NK-92 (cell line): Measurements from ENCODE around the gene KLHDC1.
"Not testable (repeated sequence)": the region's sequence is repeated elsewhere in the genome, so short reads cannot be mapped to it uniquely, and the experiment has no call there.

ENCODE experiments used
- DNase-seq: peaks from one replicate; lab custom pipeline; 2025; ENCODE audit not compliant: unreplicated experiment; lab: John Stamatoyannopoulos, UW

The KLHDC1 gene

GRCh38 chr14:49721733-49722435, 29.0 kb downstream of the KLHDC1 start:
- DNase-seq = not testable (repeated sequence)

DNA sequence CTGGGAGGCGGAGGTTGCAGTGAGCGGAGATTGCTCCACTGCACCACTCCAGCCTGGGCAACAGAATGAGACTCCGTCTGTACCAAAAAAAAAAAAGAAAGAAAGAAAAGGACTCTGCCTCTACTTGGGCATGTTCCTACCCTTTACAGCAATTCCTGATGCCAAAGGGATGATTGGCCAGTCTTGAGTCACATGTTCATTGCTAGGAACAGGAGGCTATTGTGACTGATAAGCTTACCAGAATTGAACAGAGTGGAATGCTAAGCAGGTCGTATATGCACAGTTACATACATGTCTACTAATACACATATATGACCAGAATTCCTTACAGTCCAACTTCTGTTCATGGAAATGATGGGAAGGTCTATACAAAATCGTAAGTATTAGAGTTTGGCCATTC, 34.3 kb downstream of the KLHDC1 start:
- DNase-seq = no peak

GRCh38 chr14:49732896-49733295, 40.0 kb downstream of the KLHDC1 start:
- no peak for DNase-seq

- no peak for DNase-seq
These were observed 40.9 kb downstream of the KLHDC1 start for GRCh38 chr14:49733836-49734235.

- DNase-seq = not testable (repeated sequence)
These were observed 42.7 kb downstream of the KLHDC1 start for GRCh38 chr14:49735669-49736068.

DNA sequence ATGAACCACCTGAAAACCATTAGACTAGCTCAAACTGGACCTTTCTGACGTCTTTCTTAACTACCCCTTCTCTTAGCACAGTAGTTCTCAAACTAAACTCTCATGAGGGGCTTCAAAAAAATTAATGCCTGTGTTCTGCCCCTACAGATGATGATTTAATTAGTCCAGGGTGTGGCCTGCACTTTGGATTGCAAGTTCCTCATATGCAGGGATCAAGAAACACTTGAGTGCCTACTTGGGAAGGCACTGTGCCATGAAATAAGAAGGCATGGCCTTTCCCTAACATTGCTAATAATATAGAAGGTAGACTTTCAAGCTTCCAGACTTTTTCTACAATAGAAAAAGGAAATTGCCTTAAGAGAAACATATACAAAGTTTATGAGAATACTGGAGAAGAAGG, 52.3 kb downstream of the KLHDC1 start:
- no peak for DNase-seq

DNA sequence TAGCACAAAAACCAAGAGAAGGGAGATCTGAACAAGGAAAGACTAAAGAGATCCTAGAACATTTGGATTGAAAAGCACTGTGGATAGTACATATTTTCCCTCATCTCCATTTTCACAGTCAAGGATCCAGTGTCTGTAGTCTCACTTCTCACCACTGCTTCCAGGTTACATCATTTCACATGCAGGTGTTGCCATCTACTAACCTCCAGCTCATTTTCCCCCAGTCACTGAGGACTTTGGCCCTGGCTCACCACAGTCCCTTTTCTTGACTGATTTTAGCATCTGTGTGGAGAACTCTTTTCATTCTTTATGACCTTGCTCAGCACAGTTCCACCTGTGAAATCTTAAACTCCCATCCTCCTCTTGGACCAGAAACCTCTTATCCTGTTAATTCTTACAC, 53.6 kb downstream of the KLHDC1 start:
- not testable (repeated sequence) for DNase-seq

DNA sequence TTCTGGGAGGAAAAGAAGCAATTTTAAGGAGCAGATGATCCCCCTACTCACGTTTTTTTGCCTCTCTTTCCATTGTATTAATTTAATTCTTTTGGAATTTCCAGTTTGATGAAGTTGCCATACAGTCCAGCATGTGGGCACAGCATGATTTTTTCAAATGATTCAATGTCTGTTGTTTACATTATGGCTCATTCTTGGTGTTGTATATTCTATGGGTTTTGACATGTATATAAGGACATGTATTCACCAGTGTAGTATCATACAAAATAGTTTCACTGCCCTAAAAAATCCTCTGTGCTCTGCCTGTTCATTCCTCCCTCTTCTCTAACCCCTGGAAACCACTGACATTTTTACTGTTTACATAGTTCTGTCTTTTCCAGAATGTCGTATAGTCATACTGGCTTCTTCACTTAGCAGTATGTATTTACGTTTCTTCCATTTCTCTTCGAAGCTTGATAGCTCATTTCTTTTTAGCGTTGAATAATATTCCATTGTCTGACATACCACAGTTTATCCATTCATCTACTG, 61.7 kb downstream of the KLHDC1 start:
- no peak for DNase-seq

GRCh38 chr14:49755378-49755777, 62.5 kb downstream of the KLHDC1 start:
- DNase-seq = no peak

DNA sequence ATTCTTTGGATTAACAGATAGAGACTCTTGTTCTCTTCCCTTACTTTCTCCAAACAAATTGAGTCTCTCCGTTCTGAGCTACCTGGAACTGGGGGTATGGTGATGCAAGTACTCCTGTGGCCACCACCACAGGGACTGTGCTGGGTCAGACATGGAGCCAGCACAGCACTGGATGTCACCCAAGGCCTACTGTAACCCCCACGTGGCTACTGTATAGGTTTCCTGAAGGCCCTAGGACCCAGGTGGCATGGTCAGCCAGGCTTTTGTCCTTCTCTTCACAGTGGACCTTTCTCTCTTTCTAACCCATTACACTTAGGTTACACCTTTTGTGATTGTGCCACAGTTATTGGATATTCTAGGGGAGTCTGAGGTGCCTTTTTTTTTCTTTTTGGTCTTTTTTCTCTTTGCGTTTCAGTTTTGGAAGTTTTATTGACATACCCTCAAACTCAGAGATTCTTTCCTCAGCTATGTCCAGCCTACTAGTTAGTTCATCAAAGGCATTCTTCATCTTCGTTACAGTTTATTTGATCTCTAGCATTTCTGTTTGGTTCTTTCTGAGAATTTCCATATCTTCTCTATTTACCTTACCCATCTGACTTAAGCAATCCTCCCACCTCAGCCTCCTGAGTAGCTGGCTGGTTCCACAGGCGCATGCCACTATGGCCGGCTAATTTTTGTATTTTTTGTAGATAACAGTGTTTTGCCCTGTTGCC, 69.1 kb downstream of the KLHDC1 start:
- no peak for DNase-seq

DNA sequence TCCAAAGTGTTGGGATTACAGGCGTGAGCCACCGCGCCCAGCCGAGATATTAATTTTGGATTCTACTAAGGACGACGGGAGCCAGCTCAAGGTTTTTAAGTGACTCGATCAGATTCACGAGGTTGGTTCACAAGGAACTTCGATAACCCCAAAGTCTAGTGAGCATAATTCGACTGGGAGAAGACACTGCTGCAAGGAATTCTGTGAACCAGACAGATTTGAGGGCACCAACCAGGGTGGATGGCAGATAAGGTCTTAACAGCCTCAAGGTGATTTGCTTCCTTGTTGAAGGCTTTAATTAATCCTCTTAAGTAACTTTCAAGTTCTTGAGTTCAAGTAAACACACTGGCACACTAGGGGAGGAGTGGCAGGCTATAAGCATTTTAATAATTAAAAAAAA, 73.9 kb downstream of the KLHDC1 start:
- no peak for DNase-seq

DNA sequence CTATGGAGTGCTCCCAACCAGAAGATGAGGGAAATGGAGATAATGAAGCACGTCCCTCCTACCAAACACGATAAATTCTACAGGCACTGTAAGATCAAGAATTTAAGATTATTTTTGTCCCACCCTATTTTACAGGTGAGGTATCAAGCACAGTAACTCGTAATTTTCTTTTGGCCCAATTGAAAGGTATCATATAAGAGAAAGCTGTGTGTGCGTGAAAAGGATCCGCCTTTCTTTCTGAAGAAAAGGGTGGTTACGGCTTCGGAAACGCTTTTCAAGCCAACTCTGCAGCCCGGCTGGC, 74.3 kb downstream of the KLHDC1 start:
- no peak for DNase-seq

DNA sequence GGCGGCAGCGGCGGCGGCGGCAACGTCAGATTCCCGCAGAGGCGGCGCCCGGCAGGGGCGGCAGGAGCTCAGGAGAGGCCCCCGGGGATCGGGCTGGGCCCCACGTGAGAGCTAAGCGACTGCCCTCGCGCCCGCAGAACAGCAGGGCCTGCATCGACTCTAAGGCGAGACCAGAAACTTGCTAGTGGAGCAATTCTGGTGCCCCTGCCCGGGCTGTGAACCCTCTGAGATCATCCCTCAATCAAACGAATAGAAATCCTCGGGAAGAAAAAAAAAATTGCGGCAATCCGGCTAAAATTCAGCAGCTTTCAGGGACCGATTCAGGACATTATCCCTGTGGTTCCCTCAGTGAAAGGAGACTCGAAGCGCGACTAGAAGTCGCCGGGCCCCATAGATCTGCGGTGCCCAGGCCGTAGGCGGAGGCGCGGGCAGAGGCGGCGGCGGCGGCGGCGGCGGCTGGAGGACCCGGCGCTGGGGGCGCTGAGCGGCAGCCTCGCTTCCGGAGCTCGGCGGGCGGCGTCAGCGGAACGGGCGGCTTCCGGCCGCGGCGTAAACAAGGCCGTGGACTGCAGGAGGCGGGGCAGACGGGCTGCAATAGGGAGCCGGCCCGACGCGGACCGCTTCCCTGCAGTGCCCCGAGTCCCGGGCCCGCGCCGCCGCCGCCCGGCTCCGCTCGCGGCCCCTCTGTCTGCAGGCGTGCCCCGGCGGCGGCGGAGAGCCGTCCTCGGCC, 74.8 kb downstream of the KLHDC1 start, which contains the start of gene KLHDC2:
Gene KLHDC2, plus strand, starts transcription at position 583 of the 730 bp plus-strand sequence. CDS start 316 bp downstream, outside the sequence.
- peak; percentile 24 for DNase-seq

- DNase-seq = no peak
These were observed 75.6 kb downstream of the KLHDC1 start for GRCh38 chr14:49768301-49769121.

- DNase-seq = no peak
These were observed 76.3 kb downstream of the KLHDC1 start for GRCh38 chr14:49769171-49769570.

DNA sequence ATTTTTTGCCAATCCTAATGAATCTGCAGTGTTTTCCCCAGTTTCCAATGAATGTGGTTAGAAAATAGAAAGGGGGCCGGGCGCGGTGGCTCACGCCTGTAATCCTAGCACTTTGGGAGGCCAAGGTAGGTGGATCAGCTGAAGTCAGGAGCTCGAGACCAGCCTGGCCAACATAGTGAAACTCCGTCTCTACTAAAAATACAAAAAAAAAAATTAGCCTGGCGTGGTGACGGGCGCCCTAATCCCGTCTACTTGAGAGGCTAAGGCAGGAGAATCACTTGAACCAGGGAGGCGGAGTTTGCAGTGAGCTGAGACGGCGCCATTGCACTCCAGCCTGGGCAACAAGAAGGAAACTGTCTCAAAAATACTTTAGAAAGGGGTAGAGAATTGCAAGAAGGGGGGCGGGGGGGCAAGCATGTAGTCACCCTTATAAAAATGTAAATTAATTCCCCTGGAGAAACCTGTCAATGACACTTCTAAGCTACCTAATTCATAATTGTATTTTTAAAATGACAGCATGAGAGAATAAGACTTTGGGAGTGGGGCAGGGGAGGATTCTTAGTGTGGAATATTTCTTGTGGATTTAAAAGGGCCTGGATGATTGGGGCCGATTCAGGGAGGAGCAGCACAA, 76.8 kb downstream of the KLHDC1 start:
- no peak for DNase-seq

- DNase-seq = no peak
These were observed 77.4 kb downstream of the KLHDC1 start for GRCh38 chr14:49770212-49770817.

DNA sequence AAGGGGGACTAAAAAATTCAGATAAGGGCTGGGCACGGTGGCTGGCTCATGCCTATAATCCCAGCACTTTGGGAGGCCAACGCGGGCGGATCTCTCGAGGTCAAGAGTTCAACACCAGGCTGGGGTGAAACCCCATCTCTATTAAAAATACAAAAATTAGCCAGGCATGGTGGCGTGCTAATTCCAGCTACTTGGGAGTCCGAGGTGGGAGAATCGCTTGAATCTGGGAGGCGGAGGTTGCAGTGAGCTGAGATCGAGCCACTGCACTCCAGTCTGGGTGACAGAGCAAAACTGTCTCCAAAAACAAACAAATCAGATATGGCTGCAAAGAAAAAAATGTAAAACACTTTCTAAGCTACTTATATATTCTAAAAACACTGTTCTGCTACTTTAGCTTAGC, 78.8 kb downstream of the KLHDC1 start:
- not testable (repeated sequence) for DNase-seq

DNA sequence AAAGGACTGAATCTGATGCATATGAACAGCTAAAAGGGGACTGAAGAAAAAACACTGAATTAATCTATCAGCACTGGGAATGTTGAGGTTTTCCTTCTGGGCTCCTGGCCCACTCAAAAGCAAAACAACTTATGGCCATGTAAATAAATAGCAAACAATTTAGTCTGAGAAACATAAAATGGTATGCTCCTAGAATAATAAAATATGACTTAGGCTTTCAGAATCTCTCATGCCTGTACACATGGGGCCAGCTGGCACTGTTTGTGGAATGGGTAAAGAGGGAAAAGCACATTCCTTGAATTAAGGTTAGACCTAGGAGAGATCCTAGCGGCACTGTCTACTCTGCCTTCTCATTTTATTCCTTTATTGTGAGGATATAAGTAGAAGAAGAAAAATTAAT, 81.2 kb downstream of the KLHDC1 start:
- no peak for DNase-seq

DNA sequence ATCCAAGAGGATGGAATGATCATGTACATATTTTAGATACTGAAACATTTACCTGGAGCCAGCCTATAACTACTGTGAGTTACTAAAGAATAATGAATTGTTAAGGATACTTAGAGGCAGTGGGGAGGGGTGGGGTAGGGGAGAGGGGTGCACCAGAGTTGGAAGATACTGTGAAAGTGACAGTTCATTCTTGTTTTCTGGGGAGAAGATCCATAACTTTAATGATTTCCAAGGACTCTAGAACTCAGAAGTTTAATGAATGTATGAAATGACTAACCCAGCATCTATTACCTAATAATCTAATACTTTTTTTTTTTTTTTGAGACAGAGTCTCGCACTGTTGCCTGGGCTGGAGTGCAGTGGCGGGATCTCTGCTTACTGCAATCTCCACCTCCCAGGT, 85.5 kb downstream of the KLHDC1 start:
- no peak for DNase-seq
